ENCODE measurements around the gene TUBA4B. TPM values are rescaled to one million over a fixed set of nuclear protein-coding genes. Genes with fewer than 3 reads are reported as not detected.
A peak's percentile ranks its signal among the peaks of the same experiment; 100 is the strongest.

Gene TUBA4B
- total RNA-seq, 1 experiment from 2014 or later = not detected

DNA sequence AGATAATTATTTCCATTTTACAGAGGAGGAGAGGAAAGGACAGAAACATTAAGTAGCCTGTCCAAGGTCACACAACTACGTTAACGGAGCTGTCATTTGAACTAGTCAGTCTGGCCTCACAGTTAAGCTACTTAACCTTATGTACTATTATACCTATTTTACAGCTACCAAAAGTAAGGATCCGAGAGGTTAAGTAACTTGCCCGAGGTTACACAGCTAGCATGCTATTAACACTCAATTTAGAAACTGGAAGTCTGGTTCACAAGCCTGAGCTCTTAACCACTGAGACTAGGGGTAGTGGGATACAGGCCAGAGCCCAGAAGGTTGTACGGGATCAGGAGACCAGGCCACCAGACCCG lies 8.3 kb upstream of the TUBA4B start:
- in situ Hi-C loops (cut with HindIII; ENCODE audit: low pct_unique_long_range_greater_than_20kb, low sequenced_read_pairs) = no loop called here
- intact Hi-C loops (cut with micrococcal nuclease; ENCODE audit: unreplicated experiment) = no loop called here

DNA sequence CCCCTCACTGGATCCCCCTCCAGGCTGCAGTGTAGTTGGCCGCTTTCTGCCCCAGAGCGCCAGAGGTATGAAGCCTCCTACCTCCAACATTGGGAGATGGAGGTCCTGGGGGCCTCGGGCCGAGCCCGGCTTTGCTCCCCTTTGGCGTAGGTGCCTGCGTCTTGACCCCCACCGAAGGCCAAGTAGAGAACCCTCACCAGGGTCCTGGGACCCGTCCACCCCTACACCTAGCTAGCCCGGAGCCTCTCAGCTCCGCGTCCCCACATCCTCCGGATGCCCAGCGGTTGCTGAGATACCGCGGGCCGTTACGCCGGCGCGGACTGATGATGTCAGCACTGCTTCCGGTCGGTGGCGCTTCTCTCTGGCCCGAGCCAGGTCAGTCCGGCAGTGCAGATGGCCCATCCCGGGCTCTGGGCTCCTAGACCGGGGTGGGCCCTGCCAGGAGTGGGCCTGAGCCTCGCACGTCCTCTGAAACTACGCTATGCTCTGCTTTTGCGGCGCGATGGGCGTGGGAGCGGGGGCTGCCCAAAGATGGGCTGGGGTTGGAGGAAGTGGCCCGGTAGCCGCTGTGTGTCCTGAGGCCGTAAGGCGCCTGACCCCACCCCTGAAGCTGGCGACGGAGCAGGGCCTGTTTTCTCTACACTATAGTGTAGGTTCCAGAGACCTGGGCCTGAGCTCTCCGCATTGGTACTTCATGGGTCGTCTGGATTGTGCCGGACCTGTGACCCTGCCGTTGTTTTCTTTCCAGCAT lies 7.7 kb upstream of the TUBA4B start, which contains the start of the genes GLB1L and STK16:
GLB1L (minus strand) TSS at position 297 of the 751 bp plus-strand sequence. CDS start 1,871 bp downstream, outside the sequence.
STK16 (plus strand) TSS at position 332 of the 751 bp plus-strand sequence. CDS start 521 bp downstream, outside the sequence.
- H3K36me3 ChIP-seq (ENCODE audit: control insufficient read depth, insufficient read depth, low read length) = no peaks in the 10 kb centered on the region; the same call in 1 of the 2 replicates
- peak within 1 kb of the TSS; percentile 84 to 94 for H3K4me3 ChIP-seq (ENCODE audit: low read depth in 2 of 2, low read length in 2 of 2)
- no TSS peak for BruUV-seq (replicated peaks)
- H3K27me3 ChIP-seq (ENCODE audit: control insufficient read depth, insufficient read depth, low read length) = no peaks in the 10 kb centered on the region
- no peaks in the 10 kb centered on the region for H3K9me3 ChIP-seq (ENCODE audit: control insufficient read depth, insufficient read depth, low read depth, low read length)
- H3K27ac ChIP-seq (ENCODE audit: low read length) = peak within 1 kb of the TSS; percentile 81
- in situ Hi-C loops (cut with HindIII; ENCODE audit: low pct_unique_long_range_greater_than_20kb, low sequenced_read_pairs) = no loop called here
- peak; percentile 95 for ATAC-seq
- peak; percentile 62 for DNase-seq (ENCODE audit: low read depth, low spot score)
- intact Hi-C loops (cut with micrococcal nuclease; ENCODE audit: unreplicated experiment) = no loop called here
- TF ChIP-seq, protein P1, sequence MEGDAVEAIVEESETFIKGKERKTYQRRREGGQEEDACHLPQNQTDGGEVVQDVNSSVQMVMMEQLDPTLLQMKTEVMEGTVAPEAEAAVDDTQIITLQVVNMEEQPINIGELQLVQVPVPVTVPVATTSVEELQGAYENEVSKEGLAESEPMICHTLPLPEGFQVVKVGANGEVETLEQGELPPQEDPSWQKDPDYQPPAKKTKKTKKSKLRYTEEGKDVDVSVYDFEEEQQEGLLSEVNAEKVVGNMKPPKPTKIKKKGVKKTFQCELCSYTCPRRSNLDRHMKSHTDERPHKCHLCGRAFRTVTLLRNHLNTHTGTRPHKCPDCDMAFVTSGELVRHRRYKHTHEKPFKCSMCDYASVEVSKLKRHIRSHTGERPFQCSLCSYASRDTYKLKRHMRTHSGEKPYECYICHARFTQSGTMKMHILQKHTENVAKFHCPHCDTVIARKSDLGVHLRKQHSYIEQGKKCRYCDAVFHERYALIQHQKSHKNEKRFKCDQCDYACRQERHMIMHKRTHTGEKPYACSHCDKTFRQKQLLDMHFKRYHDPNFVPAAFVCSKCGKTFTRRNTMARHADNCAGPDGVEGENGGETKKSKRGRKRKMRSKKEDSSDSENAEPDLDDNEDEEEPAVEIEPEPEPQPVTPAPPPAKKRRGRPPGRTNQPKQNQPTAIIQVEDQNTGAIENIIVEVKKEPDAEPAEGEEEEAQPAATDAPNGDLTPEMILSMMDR (IDR thresholded peaks at IDR 0.05) = no peak
- TF ChIP-seq TCF7L2 (IDR thresholded peaks at IDR 0.05; ENCODE audit: low read depth, low read length) (no peak), POLR2AphosphoS5 (IDR thresholded peaks at IDR 0.05; ENCODE audit: low read depth, low read length) (peak; percentile 96), SIN3A (IDR thresholded peaks at IDR 0.05; ENCODE audit: borderline replicate concordance, insufficient read depth, low read depth, low read length) (peak; percentile 91; the same call in 1 of the 2 replicates)
- TF ChIP-seq, protein P2, sequence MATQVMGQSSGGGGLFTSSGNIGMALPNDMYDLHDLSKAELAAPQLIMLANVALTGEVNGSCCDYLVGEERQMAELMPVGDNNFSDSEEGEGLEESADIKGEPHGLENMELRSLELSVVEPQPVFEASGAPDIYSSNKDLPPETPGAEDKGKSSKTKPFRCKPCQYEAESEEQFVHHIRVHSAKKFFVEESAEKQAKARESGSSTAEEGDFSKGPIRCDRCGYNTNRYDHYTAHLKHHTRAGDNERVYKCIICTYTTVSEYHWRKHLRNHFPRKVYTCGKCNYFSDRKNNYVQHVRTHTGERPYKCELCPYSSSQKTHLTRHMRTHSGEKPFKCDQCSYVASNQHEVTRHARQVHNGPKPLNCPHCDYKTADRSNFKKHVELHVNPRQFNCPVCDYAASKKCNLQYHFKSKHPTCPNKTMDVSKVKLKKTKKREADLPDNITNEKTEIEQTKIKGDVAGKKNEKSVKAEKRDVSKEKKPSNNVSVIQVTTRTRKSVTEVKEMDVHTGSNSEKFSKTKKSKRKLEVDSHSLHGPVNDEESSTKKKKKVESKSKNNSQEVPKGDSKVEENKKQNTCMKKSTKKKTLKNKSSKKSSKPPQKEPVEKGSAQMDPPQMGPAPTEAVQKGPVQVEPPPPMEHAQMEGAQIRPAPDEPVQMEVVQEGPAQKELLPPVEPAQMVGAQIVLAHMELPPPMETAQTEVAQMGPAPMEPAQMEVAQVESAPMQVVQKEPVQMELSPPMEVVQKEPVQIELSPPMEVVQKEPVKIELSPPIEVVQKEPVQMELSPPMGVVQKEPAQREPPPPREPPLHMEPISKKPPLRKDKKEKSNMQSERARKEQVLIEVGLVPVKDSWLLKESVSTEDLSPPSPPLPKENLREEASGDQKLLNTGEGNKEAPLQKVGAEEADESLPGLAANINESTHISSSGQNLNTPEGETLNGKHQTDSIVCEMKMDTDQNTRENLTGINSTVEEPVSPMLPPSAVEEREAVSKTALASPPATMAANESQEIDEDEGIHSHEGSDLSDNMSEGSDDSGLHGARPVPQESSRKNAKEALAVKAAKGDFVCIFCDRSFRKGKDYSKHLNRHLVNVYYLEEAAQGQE (IDR thresholded peaks at IDR 0.05; ENCODE audit: insufficient read depth in 1 of 2, low read depth in 2 of 2, low read length in 1 of 2) = 0 out of 4 replicates have a peak, but pooled peaks of 1 of the 2 experiments have one; percentile 18
- CTCF ChIA-PET = interaction anchor here (1.2 kb wide), 1 partner anchor 17 kb away, joined by 6 read pairs; no protein-coding TSS in a partner anchor
- peaks cover 39% of the 10 kb centered on the region for H3K4me1 ChIP-seq (ENCODE audit: control insufficient read depth, insufficient read depth, low read length)
- POLR2A ChIA-PET = interaction anchor here (0.5 to 1.5 kb wide), 8 partner anchors 9 to 325 kb away, joined by 3 to 11 read pairs (median 4); partner anchors contain the start of genes ANKZF1, ATG9A and TUBA4A

More for the DNA sequence above, 8.3 kb upstream of the TUBA4B start:
- H3K4me1 ChIP-seq (ENCODE audit: control insufficient read depth, insufficient read depth, low read length) = peaks cover 34% of the 10 kb centered on the region
- ChIA-PET POLR2A (interaction anchor here (0.5 to 1.5 kb wide), 6 partner anchors 10 to 255 kb away, joined by 3 to 11 read pairs (median 4); partner anchors contain the start of genes ANKZF1, ATG9A and TUBA4A), CTCF (no interaction called here)
- H3K27me3 ChIP-seq (ENCODE audit: control insufficient read depth, insufficient read depth, low read length) = no peaks in the 10 kb centered on the region
- TSS peak; percentile 91 for BruUV-seq (replicated peaks)
- no peaks in the 10 kb centered on the region; the same call in 1 of the 2 replicates for H3K36me3 ChIP-seq (ENCODE audit: control insufficient read depth, insufficient read depth, low read length)
- H3K4me3 ChIP-seq (ENCODE audit: low read depth in 2 of 2, low read length in 2 of 2) = peak overlapping the region; percentile 84 to 94
- no peak for TF ChIP-seq TCF7L2 (IDR thresholded peaks at IDR 0.05; ENCODE audit: low read depth, low read length)
- TF ChIP-seq POLR2AphosphoS5 (IDR thresholded peaks at IDR 0.05; ENCODE audit: low read depth, low read length) = no peak
- TF ChIP-seq, protein P2 (IDR thresholded peaks at IDR 0.05; ENCODE audit: insufficient read depth in 1 of 2, low read depth in 2 of 2, low read length in 1 of 2) = no peak
- TF ChIP-seq, protein P1 (IDR thresholded peaks at IDR 0.05) = no peak
- no peak for TF ChIP-seq SIN3A (IDR thresholded peaks at IDR 0.05; ENCODE audit: borderline replicate concordance, insufficient read depth, low read depth, low read length)
- H3K27ac ChIP-seq (ENCODE audit: low read length) = peak overlapping the region; percentile 81
- ATAC-seq = no peak
- H3K9me3 ChIP-seq (ENCODE audit: control insufficient read depth, insufficient read depth, low read depth, low read length) = no peaks in the 10 kb centered on the region
- no peak for DNase-seq (ENCODE audit: low read depth, low spot score)

Measured in Panc1 (cell line).